ENCODE measurements around the gene BLVRB.

DNA sequence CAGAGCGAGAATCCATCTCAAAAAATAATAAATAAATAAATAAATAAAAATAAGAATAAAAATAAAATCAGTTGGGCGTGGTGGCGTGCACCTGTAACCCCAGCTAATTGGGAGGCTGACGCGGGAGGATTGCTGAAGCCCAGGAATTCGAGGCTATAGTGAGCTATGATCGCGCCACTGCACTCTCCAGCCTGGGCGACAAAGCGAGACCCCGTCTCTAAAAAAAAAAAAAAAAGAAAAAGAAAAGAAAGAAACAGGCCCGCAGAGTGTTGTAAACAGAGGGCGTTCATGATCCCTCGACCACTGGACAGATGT, 45.1 kb downstream of the BLVRB start:
- TF ChIP-seq CTCF (optimal IDR thresholded peaks at IDR 0.05 in 1 of 3, IDR thresholded peaks at IDR 0.05 in 1 of 3, conservative IDR thresholded peaks at IDR 0.05 in 1 of 3; ENCODE audit: extremely low read depth in 1 of 3, insufficient read depth in 2 of 3, low read length in 3 of 3) = no peak
- TF ChIP-seq EZH2 (IDR thresholded peaks at IDR 0.05; ENCODE audit: low read length) = no peak
